AG10803 (cell line): ENCODE results near the gene PIP4K2A.
"Not testable (repeated sequence)": the region's sequence is repeated elsewhere in the genome, so short reads cannot be mapped to it uniquely, and the experiment has no call there.

Experiments used
- DNase-seq: peaks from one replicate; pipeline ENCODE4 v3.0.0; 2010; ENCODE audit warnings: low read depth
- H3K4me3 ChIP-seq: 2 replicates; pipeline ENCODE4 v1.5.1; 2011; ENCODE audit warnings: mild to moderate bottlenecking, low read length, control low read depth
- CTCF ChIP-seq: conservative IDR thresholded peaks from 2 replicates; pipeline ENCODE4 v1.5.1; 2011; ENCODE audit warnings: mild to moderate bottlenecking, low read length, control low read depth, inconsistent platforms

Gene PIP4K2A

GRCh38 chr10:22527520-22527919 lies 186.9 kb downstream of the PIP4K2A start:
- DNase-seq: no peak
- no peak overlapping the region for H3K4me3 ChIP-seq
- TF ChIP-seq CTCF: no peak

GRCh38 chr10:22524333-22524732 lies 190.0 kb downstream of the PIP4K2A start:
- not testable (repeated sequence) for DNase-seq, H3K4me3 ChIP-seq

- DNase-seq, H3K4me3 ChIP-seq: not testable (repeated sequence)
Observed at GRCh38 chr10:22520645-22521044, 193.7 kb downstream of the PIP4K2A start.

- H3K4me3 ChIP-seq: no peak overlapping the region
- no peak for DNase-seq
- TF ChIP-seq CTCF: no peak
Observed at GRCh38 chr10:22518167-22518724, 196.1 kb downstream of the PIP4K2A start.

- DNase-seq: no peak
- H3K4me3 ChIP-seq: no peak overlapping the region
- no peak for TF ChIP-seq CTCF
Observed at GRCh38 chr10:22515009-22515408, 199.4 kb downstream of the PIP4K2A start.

GRCh38 chr10:22514414-22514758 lies 200.0 kb downstream of the PIP4K2A start:
- not testable (repeated sequence) for H3K4me3 ChIP-seq, DNase-seq

- not testable (repeated sequence) for H3K4me3 ChIP-seq, DNase-seq
Observed at GRCh38 chr10:22513483-22514413, 200.6 kb downstream of the PIP4K2A start.

GRCh38 chr10:22512015-22512414 lies 202.4 kb downstream of the PIP4K2A start:
- not testable (repeated sequence) for H3K4me3 ChIP-seq, DNase-seq

- DNase-seq, H3K4me3 ChIP-seq: not testable (repeated sequence)
Observed at GRCh38 chr10:22508214-22508613, 206.2 kb downstream of the PIP4K2A start.

- no peak for DNase-seq
- H3K4me3 ChIP-seq: no peak overlapping the region
- TF ChIP-seq CTCF: no peak
Observed at GRCh38 chr10:22505911-22506685, 208.3 kb downstream of the PIP4K2A start.
